Endothelial cell of umbilical vein (primary cell): ENCODE data around the gene ANK2. TPM values are rescaled to one million over a fixed set of nuclear protein-coding genes. Genes with fewer than 3 reads are reported as not detected.
A peak's percentile ranks its signal among the peaks of the same experiment; 100 is the strongest.

ENCODE experiments used
- Bru-seq: library from RNA; stranded (reverse); fragments of 400-500 nt; gene quantifications from one replicate; lab custom pipeline; 2021; lab: Mats Ljungman, UMichigan
- BruChase-seq, 2 experiments: library from RNA; stranded (reverse); fragments of 400-500 nt; gene quantifications; one replicate each; lab custom pipeline; 2021; lab: Mats Ljungman, UMichigan
- BruUV-seq: library from RNA; stranded (reverse); fragments of 400-500 nt; replicated peaks from 2 replicates; lab custom pipeline; 2021; lab: Mats Ljungman, UMichigan
- CTCF ChIA-PET: fragments of 300-600, 350-600 bp; sonication (Branson Sonifier 250); formaldehyde crosslinking; loops from one replicate; lab custom pipeline; 2021; ENCODE audit warnings: antibody characterized with exemption, inconsistent platforms; lab: Charles Lee
- POLR2A ChIA-PET: fragments of 300-600, 350-600 bp; sonication (Branson Sonifier 250); formaldehyde crosslinking; loops from one replicate; lab custom pipeline; 2021; ENCODE audit warnings: antibody characterized with exemption, inconsistent platforms; lab: Charles Lee
- DNase-seq: peaks from one replicate; pipeline ENCODE4 v3.0.0-alpha.2; 2011; ENCODE audit warnings: low read depth, low spot score
- FAIRE-seq: peaks from 2 replicates; lab custom pipeline; 2011; peaks lifted over from hg19 to GRCh38; lab: Jason Lieb, UNC
- H2AFZ ChIP-seq: 2 replicates; pipeline ENCODE4 v1.6.0; 2012; ENCODE audit warnings: low read depth, low read length, control low read depth, inconsistent platforms
- H3K27ac ChIP-seq: 2 replicates; pipeline ENCODE4 v1.5.1; 2011; ENCODE audit warnings: low read depth, mild to moderate bottlenecking, control low read depth, low read length, moderate library complexity; ENCODE audit not compliant: insufficient read depth
- H3K27me3 ChIP-seq, 2 experiments: 2 replicates each; pipeline versions ENCODE4 v1.6.0 to v1.6.1; 2011; ENCODE audit warnings: low read length in 2 of 2, mixed read lengths in 1 of 2; ENCODE audit not compliant: control insufficient read depth in 2 of 2, insufficient read depth in 2 of 2
- H3K36me3 ChIP-seq, 2 experiments: 2 replicates in 1 of 2; 3 replicates in 1 of 2; pipeline ENCODE4 v1.5.1; 2011; ENCODE audit warnings: low read length in 2 of 2, mild to moderate bottlenecking in 1 of 2, moderate library complexity in 1 of 2; ENCODE audit not compliant: control insufficient read depth in 2 of 2, insufficient read depth in 2 of 2; ENCODE audit errors: extremely low read depth in 1 of 2
- H3K4me1 ChIP-seq: 3 replicates; pipeline ENCODE4 v1.5.1; 2011; ENCODE audit warnings: mild to moderate bottlenecking, low read length; ENCODE audit not compliant: control insufficient read depth, insufficient read depth; ENCODE audit errors: extremely low read depth
- H3K4me2 ChIP-seq: 2 replicates; pipeline ENCODE4 v1.6.1; 2011; ENCODE audit warnings: low read length, control low read depth, mixed read lengths; ENCODE audit not compliant: insufficient read depth
- H3K4me3 ChIP-seq, 3 experiments: fragments of 200-600 bp in 1 of 3; sonication (generic), shearing (Covaris generic) in 1 of 3; replicated peaks in 1 of 3; 2 replicates each; pipeline ENCODE4 v1.5.1; 2011 to 2016; ENCODE audit warnings: control low read depth in 3 of 3, low read length in 3 of 3, mild to moderate bottlenecking in 2 of 3, inconsistent platforms in 1 of 3, low read depth in 1 of 3, moderate library complexity in 1 of 3; ENCODE audit not compliant: insufficient read depth in 1 of 3
- H3K79me2 ChIP-seq: 2 replicates; pipeline ENCODE4 v1.6.0; 2012; ENCODE audit warnings: low read length, inconsistent platforms; ENCODE audit not compliant: control insufficient read depth, insufficient read depth
- H3K9ac ChIP-seq: replicated peaks from 2 replicates; pipeline ENCODE3; 2011; ENCODE audit warnings: low read length, control low read depth; ENCODE audit not compliant: insufficient read depth; ENCODE audit errors: extremely low read depth
- H3K9me1 ChIP-seq: replicated peaks from 3 replicates; pipeline ENCODE4 v1.6.0; 2011; ENCODE audit warnings: mild to moderate bottlenecking, low read length; ENCODE audit not compliant: control insufficient read depth, insufficient read depth; ENCODE audit errors: extremely low read depth
- H3K9me3 ChIP-seq: replicated peaks from 2 replicates; pipeline ENCODE4 v1.5.1; 2012; ENCODE audit warnings: low read length, inconsistent platforms; ENCODE audit not compliant: control insufficient read depth, insufficient read depth
- H4K20me1 ChIP-seq: replicated peaks from 2 replicates; pipeline ENCODE3; 2011; ENCODE audit warnings: mild to moderate bottlenecking, low read length; ENCODE audit not compliant: control insufficient read depth, insufficient read depth; ENCODE audit errors: extremely low read depth
- EZH2 ChIP-seq: IDR thresholded peaks from 2 replicates; pipeline ENCODE4 v1.6.1; 2012; ENCODE audit warnings: borderline replicate concordance, low read depth, mild to moderate bottlenecking, moderate library complexity, low read length, inconsistent platforms; ENCODE audit not compliant: severe bottlenecking
- FOS ChIP-seq: IDR thresholded peaks from 2 replicates; pipeline ENCODE4 v1.6.1; 2011; ENCODE audit warnings: mild to moderate bottlenecking, low read length, moderate library complexity, borderline replicate concordance; ENCODE audit not compliant: insufficient read depth
- GATA2 ChIP-seq: IDR thresholded peaks from 2 replicates; pipeline ENCODE4 v1.7.0; 2011; ENCODE audit warnings: low read depth, mild to moderate bottlenecking, moderate library complexity, mixed read lengths, low read length; ENCODE audit not compliant: insufficient read length, insufficient read depth
- JUN ChIP-seq: IDR thresholded peaks from 2 replicates; pipeline ENCODE4 v1.6.1; 2011; ENCODE audit warnings: borderline replicate concordance, low read depth; ENCODE audit not compliant: insufficient read length, insufficient read depth
- MYC ChIP-seq: IDR thresholded peaks from one replicate; pipeline ENCODE4 v1.6.1; 2011; ENCODE audit warnings: mild to moderate bottlenecking, low read depth, low read length
- POLR2A ChIP-seq: IDR thresholded peaks from 2 replicates; pipeline ENCODE4 v1.6.1; 2012; ENCODE audit warnings: low read depth, mild to moderate bottlenecking, control low read depth, low read length
- POLR2AphosphoS5 ChIP-seq: IDR thresholded peaks from 2 replicates; pipeline ENCODE4 v1.6.1; 2012; ENCODE audit warnings: low read depth, mild to moderate bottlenecking, control low read depth, low read length, moderate library complexity; ENCODE audit not compliant: insufficient read depth
- dilution Hi-C: fragments of 300-500 bp; cut with MboI; formaldehyde crosslinking; loops from one replicate; pipeline ENCODE4 v1.15.0; 2019; ENCODE audit warnings: low sequenced_read_pairs; ENCODE audit not compliant: extremely low pct_ligation_motif_present
- intact Hi-C: fragments of 100-400 bp; cut with micrococcal nuclease; formaldehyde crosslinking; loops from one replicate; pipeline ENCODE4 v1.10.0; 2022
- long read RNA-seq: library from polyadenylated mRNA; stranded (forward); transcript quantifications from one replicate; pipeline ENCODE4 v2.0.0, GENCODE V29; 2021
- polyA minus RNA-seq, 3 experiments: library from RNA; depleted of rRNA, polyadenylated mRNA; stranded (reverse); fragments of >200 nt; gene quantifications; 1 replicate in 1 of 3; 2 replicates in 2 of 3; pipeline ENCODE4 v1.2.3, GENCODE V29; 2011
- polyA plus RNA-seq, 4 experiments: library from polyadenylated mRNA; depleted of rRNA in 3 of 4; stranded (reverse) in 3 of 4; unstranded in 1 of 4; fragments of >200 nt; gene quantifications; 2 replicates each; pipeline versions ENCODE4 v1.2.1 to v1.2.3, GENCODE V29; 2011 to 2012; ENCODE audit warnings: missing spikeins in 1 of 4
- total RNA-seq: library from RNA; stranded (reverse); gene quantifications from 2 replicates; pipeline ENCODE4 v1.2.3, GENCODE V29; 2021
- TF ChIP-seq, protein P1 (sequence below): IDR thresholded peaks from 2 replicates; pipeline ENCODE4 v1.6.1; 2011; ENCODE audit not compliant: insufficient read depth, insufficient read length
- TF ChIP-seq, protein P2 (sequence below), 2 donors: IDR thresholded peaks; 1 replicate in 1 of 2; 2 replicates in 1 of 2; pipeline ENCODE4 v1.5.1; 2011; ENCODE audit warnings: low read length in 2 of 2, mild to moderate bottlenecking in 2 of 2, moderate library complexity in 2 of 2, control low read depth in 1 of 2, inconsistent platforms in 1 of 2, low read depth in 1 of 2; ENCODE audit not compliant: insufficient read depth in 1 of 2; ENCODE audit errors: extremely low read depth in 1 of 2

ANK2 gene
- total RNA-seq, result not detected in 2 replicates
- polyA plus RNA-seq, result not detected in 2 replicates
- polyA plus RNA-seq (2011; cell fraction: cytosol; rRNA removed), result not detected in 2 replicates
- polyA plus RNA-seq (2011; cell fraction: nucleus; rRNA removed), result not detected in 2 replicates
- polyA plus RNA-seq (2012), result 0.18 and 0.24 TPM in 2 replicates
- 0.02 TPM in 1 of 2 replicates, not detected in the other for polyA minus RNA-seq
- not detected for polyA minus RNA-seq (2011; cell fraction: cytosol; rRNA and poly(A)+ RNA removed)
- 0.10 TPM in 1 of 2 replicates, not detected in the other for polyA minus RNA-seq (2011; cell fraction: nucleus; rRNA and poly(A)+ RNA removed)
- Bru-seq, nascent RNA, result percentile 7 among the genes with signal in this experiment
- BruChase-seq, experiment 1, labeled RNA remaining after a 6-hour chase, result percentile 5 among the genes with signal in this experiment
- percentile 8 among the genes with signal in this experiment for BruChase-seq, experiment 2, labeled RNA remaining after a 2-hour chase
- long read RNA-seq, result 0 reads

DNA sequence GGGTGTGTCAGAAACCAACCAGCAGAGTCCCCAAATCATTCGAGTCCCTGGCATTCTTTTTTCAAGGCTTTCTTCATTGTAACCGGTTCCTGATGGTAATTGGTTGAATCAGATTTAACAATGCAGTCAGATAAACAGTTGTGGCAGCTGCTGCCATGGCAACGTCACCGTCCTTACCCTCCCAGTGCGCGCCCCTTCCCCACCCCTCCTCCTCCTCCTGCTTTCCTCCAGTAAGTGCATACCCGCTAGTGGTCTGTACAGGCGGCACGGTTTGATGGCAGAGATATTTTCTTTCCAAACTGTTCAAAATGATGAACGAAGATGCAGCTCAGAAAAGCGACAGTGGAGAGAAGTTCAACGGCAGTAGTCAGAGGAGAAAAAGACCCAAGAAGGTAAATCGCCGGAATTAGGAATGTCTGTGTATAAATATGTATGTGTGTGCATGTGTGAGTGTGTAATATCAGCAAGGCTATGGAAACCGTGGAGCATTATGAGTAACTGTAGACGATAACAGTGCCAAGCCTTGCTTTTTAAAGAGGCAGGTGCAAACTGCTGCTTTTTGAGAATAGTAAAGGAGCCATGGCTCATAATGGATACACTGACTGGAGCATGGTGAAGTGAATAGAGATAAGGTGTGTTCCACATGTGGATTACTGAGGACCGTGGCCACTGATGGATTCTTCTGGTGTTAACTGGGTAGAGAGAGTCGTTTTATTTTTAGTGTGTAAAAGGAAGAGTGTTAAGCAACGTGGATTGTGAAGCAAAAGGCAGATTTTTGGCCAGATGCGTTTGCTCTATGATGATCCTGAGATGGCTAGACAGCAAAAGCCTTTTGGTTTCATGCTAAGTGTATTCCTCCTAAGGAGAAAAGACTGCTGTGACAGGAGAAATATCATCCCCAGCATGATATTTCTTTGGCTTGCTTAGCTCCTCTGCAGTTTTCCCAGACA, at the start of gene ANK2:
Gene ANK2, plus strand, starts transcription at position 233 of the 950 bp plus-strand sequence. Its CDS starts 76 bp downstream, at position 309.
- DNase-seq (no peak), FAIRE-seq (no peak)
- Histone ChIP-seq H3K27ac (no peak within 1 kb of the TSS), H3K36me3 (no peaks in the 10 kb centered on the region), H3K9me1 (no peaks in the 10 kb centered on the region), H3K4me1 (no peaks in the 10 kb centered on the region), H3K4me3 (no peak within 1 kb of the TSS), H3K27me3 (no peaks in the 10 kb centered on the region), H4K20me1 (no peaks in the 10 kb centered on the region), H3K9ac (no peak within 1 kb of the TSS), H3K9me3 (no peaks in the 10 kb centered on the region), H3K79me2 (no peaks in the 10 kb centered on the region), H2AFZ (no peak within 1 kb of the TSS), H3K4me2 (no peak within 1 kb of the TSS)
- ChIA-PET CTCF (no interaction called here), POLR2A (no interaction called here)
- TF ChIP-seq POLR2A (no peak), EZH2 (no peak), GATA2 (no peak), JUN (no peak), MYC (no peak), POLR2AphosphoS5 (no peak), FOS (no peak)
- TF ChIP-seq, protein P1, sequence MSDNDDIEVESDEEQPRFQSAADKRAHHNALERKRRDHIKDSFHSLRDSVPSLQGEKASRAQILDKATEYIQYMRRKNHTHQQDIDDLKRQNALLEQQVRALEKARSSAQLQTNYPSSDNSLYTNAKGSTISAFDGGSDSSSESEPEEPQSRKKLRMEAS, result no peak
- TF ChIP-seq, protein P2, sequence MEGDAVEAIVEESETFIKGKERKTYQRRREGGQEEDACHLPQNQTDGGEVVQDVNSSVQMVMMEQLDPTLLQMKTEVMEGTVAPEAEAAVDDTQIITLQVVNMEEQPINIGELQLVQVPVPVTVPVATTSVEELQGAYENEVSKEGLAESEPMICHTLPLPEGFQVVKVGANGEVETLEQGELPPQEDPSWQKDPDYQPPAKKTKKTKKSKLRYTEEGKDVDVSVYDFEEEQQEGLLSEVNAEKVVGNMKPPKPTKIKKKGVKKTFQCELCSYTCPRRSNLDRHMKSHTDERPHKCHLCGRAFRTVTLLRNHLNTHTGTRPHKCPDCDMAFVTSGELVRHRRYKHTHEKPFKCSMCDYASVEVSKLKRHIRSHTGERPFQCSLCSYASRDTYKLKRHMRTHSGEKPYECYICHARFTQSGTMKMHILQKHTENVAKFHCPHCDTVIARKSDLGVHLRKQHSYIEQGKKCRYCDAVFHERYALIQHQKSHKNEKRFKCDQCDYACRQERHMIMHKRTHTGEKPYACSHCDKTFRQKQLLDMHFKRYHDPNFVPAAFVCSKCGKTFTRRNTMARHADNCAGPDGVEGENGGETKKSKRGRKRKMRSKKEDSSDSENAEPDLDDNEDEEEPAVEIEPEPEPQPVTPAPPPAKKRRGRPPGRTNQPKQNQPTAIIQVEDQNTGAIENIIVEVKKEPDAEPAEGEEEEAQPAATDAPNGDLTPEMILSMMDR (IDR thresholded peaks at IDR 0.05; ENCODE audit: extremely low read depth in 1 of 2, insufficient read depth in 1 of 2, low read depth in 1 of 2, low read length in 2 of 2), result no peak
- no TSS peak for BruUV-seq
- dilution Hi-C loops (no loop called here), intact Hi-C loops (no loop called here)
